Fibroblast of upper back skin (primary cell): Measurements from ENCODE around the gene RNPEPL1.

ENCODE experiments used
- DNase-seq: peaks from one replicate; pipeline ENCODE4 v3.0.0-alpha.2; 2013

RNPEPL1 gene

DNA sequence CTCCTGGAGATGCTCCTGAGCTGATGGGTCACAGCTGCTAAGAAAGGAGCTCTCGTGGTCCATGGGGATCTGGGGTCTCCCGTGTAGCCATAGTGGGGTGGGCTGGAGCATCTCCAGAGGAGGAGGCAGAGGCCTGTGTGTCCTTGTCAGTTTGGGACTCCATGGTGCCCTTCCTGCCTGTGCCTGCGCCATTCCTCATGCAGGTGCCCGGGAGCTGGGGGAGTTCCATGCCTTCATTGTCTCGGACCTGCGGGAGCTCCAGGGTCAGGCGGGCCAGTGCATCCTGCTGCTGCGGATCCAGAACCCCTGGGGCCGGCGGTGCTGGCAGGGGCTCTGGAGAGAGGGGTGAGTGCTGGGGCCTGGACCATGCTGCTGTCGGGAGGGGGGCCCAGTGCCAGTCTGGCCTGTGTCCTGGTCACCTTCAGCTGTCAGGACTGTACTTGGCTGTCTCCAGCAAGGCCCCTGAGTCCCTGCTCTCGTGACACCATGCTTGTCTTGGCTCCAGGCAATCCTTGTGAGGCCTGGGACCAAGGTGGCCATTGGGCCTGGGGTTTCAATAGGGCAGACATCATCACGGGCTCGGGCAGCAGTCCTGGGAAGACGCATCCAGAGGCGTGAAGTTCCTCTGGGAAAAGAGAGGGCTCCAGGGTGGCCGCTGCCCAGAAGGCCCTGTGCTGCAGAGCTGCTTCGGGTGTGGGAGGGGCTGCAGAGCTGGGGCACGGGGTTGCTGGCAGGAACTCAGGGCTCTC lies 25.6 kb downstream of the RNPEPL1 start:
- no peak for DNase-seq

- DNase-seq = no peak
Observed at GRCh38 chr2:240594511-240595380, 26.5 kb downstream of the RNPEPL1 start.

- no peak for DNase-seq
Observed at GRCh38 chr2:240595381-240596079, 27.2 kb downstream of the RNPEPL1 start.

- no peak for DNase-seq
Observed at GRCh38 chr2:240596080-240596460, 27.8 kb downstream of the RNPEPL1 start.

DNA sequence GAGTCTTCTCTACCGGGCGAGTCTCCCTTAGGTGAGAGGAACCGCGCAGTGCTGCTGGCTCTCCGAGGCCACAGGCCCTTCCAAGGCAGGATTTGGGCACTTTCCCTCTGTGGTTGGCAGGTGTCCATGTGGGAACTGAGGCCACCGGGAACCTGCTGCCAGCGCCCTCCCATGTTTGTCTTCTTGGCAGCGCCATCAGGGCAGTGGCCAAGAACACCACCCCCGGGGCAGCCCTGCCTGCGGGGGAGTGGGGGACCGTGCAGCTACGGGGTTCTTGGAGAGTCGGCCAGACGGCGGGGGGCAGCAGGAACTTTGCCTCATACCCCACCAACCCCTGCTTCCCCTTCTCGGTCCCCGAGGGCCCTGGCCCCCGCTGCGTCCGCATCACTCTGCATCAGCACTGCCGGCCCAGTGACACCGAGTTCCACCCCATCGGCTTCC lies 28.2 kb downstream of the RNPEPL1 start:
- DNase-seq = no peak

- DNase-seq = no peak
Observed at GRCh38 chr2:240597054-240597418, 28.8 kb downstream of the RNPEPL1 start.

DNA sequence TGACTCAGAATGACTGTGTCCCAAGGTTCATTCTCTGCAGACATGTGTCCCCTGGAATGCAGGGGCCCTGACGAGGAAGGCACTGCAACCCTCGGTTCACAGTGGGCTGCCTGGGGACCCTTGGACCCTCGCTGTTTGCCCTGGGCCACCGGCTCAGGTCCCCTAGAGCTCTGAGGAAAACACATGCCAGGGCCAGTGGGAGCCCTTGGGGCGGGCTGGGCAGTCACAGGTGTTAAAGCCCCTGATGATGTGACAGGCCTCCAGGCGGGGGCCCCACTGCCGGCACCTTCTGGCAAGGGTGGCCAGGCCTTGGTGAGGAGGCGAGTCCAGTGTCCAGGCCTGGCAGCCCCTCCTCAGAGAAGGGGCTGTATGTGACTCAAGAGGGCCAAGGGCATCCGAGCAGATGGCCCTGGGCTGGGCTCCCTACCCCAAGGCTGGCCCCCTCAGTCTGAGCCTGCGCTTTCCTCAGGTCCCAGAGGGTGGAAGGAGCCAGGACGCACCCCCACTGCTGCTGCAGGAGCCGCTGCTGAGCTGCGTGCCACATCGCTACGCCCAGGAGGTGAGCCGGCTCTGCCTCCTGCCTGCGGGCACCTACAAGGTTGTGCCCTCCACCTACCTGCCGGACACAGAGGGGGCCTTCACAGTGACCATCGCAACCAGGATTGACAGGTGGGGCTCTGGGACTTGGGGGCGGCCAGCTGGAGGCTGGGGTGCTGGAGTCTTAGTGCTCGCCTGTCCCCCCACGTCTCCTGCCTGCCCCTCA lies 29.3 kb downstream of the RNPEPL1 start:
- DNase-seq = no peak

GRCh38 chr2:240598311-240598911 lies 30.1 kb downstream of the RNPEPL1 start:
- DNase-seq = no peak

DNA sequence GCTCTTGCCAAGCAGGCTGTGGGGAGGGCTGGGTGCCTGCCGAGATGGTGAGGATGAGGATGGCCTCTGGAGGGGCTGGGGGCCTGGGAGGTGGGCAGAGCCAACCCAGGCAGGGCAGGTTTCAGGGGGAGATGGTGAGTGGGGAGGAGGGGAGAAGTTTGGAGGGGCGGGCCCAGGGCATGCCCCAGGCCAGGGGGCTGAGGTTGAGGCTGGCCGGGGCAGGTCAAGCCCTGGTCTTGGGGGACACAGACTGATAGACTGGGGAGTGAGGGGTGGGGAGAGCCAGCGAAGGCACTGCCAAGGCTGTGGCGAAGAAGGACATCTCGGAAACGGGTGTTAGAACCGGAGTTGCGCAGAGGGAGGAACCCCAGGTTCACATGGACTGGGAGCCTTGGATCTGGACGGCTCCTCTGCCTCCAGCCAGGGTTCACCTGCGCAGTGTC lies 30.9 kb downstream of the RNPEPL1 start:
- DNase-seq = no peak

DNA sequence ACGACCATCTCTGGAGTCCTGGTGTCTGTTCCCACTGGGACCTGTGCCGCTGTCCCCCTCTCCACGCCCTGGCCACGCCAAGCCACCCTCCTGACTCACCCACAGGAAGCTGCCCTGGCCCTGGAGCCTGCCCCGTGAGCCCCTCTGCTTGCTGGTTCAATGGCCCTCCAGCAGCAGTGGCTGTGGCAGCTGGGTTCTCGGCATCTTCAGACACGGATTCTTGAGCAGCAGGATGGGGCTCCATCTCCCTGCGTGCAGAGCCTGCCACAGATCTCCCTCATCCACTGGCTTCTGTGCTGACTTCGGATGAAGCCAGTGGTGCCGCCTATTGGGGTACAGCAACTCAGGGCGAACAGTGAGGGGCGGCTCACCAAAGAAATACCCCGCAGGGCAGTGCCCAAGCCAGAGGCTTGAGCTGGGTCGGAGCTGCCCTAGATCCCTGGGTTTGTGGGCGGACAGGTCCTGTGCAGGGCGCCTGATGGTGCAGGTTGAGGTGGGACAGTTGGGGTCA lies 32.2 kb downstream of the RNPEPL1 start:
- no peak for DNase-seq

DNA sequence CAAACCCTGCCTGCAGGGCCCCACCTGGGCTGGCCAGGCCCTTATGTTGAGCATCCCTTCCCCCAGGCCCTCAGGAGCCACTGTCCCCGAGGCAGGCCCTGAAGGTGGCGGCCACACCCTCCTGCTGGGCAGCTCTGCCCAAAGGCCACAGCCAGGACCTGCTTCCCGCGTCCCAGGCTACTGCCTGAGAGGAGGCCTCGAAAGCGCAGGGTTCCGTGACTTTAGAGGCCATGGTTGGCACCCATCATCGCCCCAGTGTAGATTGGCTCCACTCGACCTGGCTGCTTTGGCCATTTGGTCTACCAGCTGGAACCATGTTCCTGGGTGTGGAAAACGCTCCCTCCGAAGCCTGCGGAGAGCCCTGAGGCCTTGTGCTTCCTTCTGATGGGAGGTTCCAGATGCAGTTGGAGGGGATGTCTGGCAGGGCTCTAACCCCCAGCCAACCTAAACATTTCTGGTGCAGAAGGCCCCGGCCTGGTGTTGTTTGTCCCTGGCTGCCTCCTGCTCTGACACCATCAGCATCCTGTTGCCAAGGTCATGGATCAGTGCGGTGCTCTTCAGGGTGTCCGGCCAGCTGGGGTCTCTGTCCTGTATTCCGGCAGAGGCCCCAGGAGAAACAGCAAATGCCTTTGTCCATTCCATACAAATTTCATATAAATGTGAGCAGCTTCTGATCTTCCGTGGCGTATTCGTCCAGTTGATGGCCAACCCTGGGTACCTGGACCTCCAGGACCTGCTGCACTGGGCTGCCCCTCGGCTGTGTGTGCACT lies 33.0 kb downstream of the RNPEPL1 start:
- DNase-seq = no peak

DNA sequence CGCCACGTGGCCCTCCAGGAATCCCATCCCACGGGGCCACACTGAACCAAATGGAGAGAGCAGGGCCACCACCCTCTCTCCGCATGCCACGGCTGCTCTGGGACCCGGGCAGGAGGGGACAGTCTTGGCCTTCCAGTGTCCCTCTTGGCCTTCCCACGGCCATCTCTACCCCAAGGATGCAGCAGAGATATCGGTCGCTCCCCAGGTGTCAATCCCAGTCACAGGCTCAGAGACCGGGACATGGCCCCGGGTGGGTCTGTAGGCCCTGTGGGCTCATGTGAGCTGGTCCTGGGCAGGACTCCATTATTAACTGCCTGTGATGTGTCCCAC lies 33.5 kb downstream of the RNPEPL1 start:
- DNase-seq = no peak

DNA sequence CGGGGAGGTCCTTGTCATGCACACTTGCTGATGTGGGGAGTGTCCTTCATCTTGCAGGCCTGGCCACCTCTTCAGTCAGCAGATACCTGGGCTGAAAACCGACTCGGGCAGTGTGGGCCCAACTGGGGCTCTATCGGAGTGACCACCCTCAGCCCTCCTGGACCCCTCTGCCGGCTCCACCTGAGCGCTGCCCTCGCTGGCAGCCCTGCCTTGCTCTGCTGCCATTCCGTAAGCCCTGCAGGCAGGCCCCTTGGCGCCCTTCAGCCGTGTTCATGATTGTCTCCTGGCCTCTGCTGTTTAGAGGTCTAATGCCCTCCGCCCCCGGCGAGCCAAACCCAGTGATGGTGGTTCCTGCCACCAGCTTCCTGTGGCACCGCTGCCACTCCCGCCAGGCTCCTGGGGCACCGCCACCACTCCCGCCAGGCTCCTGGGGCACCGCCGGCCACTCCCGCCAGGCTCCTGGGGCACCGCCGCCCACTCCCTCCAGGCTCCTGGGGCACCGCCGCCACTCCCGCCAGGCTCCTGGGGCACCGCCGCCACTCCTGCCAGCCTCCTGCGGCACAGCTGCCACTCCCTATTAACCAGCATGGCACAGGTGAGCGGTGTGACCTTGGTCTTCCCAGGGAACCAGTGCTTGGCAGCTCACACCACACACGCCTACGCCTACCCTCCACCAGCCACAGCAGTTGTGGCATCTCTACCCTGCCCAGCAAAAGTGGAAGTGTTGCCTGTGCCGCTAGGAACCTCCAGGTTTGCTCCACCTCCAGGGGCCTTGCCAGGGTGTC lies 34.2 kb downstream of the RNPEPL1 start:
- DNase-seq = no peak

GRCh38 chr2:240603081-240603835 lies 35.0 kb downstream of the RNPEPL1 start:
- DNase-seq = no peak

DNA sequence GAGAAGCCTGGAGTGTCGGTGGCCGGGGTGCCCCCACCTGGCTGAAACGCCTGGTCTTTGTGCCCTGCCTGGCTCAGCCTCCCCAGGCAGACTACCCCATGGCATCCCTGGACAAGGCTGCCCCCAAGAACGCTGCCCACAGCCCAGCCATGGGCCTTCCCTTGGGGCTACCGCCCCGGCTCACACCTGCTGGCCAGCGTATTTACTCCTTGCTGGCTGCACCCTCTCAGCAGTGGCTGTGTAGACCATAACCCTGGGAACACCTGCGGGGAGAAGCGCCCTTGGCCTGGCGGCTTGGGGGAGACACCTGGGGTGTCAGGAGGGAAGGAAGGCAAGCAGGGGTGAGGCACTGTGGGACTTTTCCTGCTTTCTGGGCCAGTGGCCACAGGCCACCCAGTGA lies 35.6 kb downstream of the RNPEPL1 start:
- no peak for DNase-seq

DNA sequence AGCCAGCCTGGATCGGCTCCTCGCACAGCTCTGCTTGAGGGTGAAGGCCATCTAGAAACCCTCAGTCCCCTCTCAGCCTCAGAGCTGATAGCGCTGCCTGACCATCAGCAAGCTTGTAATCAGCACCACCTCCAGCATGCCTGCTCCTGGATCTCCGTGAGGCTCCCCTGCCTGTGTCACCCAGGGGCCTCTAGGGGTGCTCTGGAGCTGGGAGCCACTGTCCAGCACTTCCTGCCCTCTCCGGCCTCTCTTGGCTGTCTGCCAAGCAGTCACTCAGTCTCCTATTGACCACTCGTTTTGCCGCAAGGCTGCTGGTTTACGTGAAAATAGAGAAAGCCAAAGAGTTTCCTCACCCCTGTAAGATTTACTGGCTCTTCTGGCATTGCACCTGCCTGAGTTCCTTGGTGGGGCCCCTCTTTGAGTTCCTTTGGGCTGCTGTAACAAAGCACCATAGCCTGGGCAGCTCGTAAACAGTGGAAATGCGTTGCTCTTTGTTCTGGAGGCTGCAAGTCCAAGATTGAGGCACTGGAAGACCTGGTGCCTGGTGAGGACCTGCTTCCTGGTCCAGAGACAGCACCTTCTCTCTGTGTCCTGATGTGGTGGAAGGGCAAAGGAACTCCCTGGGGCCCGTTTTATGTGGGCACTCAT lies 36.1 kb downstream of the RNPEPL1 start:
- no peak for DNase-seq

DNA sequence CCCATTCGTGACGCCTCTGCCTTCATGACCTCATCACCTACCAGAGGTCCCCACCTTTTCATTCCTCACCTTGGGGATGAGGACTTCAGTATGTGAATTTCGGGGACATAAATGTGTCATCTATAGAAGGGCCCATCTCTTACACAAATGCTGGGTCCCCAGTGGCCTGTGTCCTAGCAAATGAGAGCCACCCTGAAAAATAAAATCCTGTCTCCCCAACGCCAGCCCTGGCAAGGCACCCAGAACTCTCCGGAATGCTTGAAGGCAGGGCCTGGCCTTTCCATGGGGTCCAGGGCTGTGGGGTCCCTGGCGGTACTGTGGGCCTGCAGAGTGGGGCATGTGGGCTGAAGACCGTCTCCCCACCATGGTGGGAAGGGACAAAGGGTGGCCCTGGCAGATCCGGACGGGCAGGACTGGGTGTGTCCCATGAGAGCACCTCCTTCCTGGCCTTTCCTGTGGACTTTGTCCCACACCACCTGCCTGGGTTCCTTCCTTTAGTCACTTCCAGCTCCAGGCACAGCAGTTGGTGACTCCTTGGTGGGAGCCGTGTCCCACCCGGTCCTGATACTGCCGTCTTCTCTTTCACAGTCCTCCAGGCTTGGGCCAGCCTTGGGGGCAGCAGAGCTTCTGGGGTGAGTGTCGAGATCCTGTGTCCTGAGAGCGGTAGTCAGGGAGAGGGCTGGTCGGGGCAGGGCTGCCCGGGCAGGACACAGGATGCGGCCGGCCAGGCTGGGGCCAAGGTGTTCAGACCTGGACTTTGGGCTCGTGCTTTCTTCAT lies 36.8 kb downstream of the RNPEPL1 start:
- DNase-seq = no peak
